H1 (cell line): Measurements from ENCODE around the gene SULF2. TPM values are rescaled to one million over a fixed set of nuclear protein-coding genes. Genes with fewer than 3 reads are reported as not detected.

Experiments
- CBX8 ChIP-seq: fragments of 300-800, 300-1000 bp; sonication (generic); IDR thresholded peaks from 2 replicates; pipeline ENCODE4 v1.7.1; 2016; ENCODE audit warnings: low read depth, low read length, borderline replicate concordance
- EGR1 ChIP-seq: IDR thresholded peaks from 2 replicates; pipeline ENCODE4 v1.6.1; 2011; ENCODE audit warnings: low read depth, low read length, borderline replicate concordance
- RBBP5 ChIP-seq: IDR thresholded peaks from 2 replicates; pipeline ENCODE4 v1.7.1; 2012; ENCODE audit warnings: low read depth, mild to moderate bottlenecking, inconsistent platforms, low read length, moderate library complexity, borderline replicate concordance
- TCF12 ChIP-seq: IDR thresholded peaks from 2 replicates; pipeline ENCODE4 v1.6.1; 2011; ENCODE audit warnings: low read depth, mild to moderate bottlenecking, low read length
- polyA plus RNA-seq, 7 experiments: library from polyadenylated mRNA; depleted of rRNA in 3 of 7; stranded (reverse) in 5 of 7; unstranded in 2 of 7; fragments of >200 nt in 5 of 7; fragments of 200-250 nt in 2 of 7; gene quantifications; 1 replicate in 5 of 7; 2 replicates in 1 of 7; 4 replicates in 1 of 7; pipeline versions ENCODE4 v1.2.1 to v1.2.3, GENCODE V29; 2011 to 2013; ENCODE audit warnings: missing spikeins in 2 of 7, mixed read lengths in 2 of 7
- total RNA-seq: library from RNA; stranded (reverse); fragmentation: NEBNext Ultra II Directional; extraction: Animal tissue kit (Norgen Biotek cat#: 25700); gene quantifications from 2 replicates; pipeline ENCODE4 v1.2.1, GENCODE V29; 2021

Gene SULF2
- total and polyA plus RNA-seq, 2 of the 8 experiments (the other 6 are each of a cell fraction or from before 2014, with no cell fraction given): 15.7 to 28.2 TPM

DNA sequence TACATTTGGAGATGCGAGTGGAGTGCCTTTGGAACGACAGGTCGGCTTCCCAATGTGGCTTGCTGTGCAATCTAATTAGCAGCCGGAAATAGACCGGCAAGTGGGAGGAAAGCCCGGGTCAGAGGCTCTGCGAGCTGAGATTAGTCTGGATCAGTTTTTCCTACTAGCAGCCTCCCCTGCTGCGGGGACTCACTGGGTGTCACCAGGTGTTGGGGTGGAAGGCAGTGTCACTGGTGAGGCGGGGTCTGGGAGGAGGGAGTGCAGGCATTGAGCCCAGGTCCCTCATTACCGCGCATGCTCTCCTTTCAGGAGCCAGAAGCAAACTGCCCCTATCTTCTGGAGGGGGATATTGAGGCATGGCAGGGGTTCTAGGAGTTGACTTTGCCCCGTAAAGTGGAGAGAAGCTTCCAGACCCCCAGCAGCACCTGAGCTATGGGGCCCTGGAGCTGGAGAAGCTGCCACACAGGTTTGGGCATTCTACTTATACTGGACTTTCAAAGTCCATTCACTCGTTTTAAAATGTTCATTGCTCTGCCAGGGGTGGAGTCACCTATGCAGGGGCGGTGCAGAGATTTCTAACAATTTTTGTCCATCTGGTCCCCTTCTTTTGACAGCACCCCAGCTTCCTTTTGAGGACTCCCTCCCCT is 11.0 kb downstream of the SULF2 start (continued):
- TF ChIP-seq CBX8 (no peak), RBBP5 (no peak), EGR1 (no peak), TCF12 (no peak)
- TF ChIP-seq, all 59 proteins: peak for 0
